CD4-positive, alpha-beta T cell treated with Interleukin-21 for 1 hour (primary cell): ENCODE measurements around the gene CNST.
A peak's percentile ranks its signal among the peaks of the same experiment; 100 is the strongest.
"Not testable (repeated sequence)": the region's sequence is repeated elsewhere in the genome, so short reads cannot be mapped to it uniquely, and the experiment has no call there.

Source experiments
- DNase-seq: peaks from one replicate; pipeline ENCODE4 v3.0.0-alpha.2; 2020

The CNST gene

GRCh38 chr1:246679794-246680177 is 113.5 kb downstream of the CNST start:
- DNase-seq = no peak

GRCh38 chr1:246680190-246680589 is 113.9 kb downstream of the CNST start:
- no peak for DNase-seq

DNA sequence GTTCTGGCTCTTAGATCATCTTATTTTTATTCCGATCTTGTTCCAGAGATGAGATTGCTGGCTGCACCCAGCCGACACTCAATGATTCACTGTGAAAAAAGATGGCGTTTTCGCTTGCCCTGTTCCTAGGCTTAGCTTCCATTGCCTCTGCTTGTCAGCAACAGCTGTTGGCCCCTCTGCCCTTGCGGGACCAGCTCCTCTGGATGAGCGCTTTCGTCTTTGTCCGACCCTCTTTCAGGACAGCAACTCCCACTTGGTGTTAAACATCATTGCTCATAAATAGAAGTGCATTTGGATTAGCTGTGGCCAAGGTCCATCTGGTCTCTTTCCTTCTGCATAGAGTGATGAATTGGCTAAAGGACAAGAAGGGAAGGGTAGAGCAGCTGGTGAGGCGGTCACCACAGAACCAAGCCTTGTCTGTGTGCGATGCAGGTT is 114.5 kb downstream of the CNST start:
- no peak for DNase-seq

GRCh38 chr1:246681900-246682895 is 115.9 kb downstream of the CNST start:
- DNase-seq = no peak

DNA sequence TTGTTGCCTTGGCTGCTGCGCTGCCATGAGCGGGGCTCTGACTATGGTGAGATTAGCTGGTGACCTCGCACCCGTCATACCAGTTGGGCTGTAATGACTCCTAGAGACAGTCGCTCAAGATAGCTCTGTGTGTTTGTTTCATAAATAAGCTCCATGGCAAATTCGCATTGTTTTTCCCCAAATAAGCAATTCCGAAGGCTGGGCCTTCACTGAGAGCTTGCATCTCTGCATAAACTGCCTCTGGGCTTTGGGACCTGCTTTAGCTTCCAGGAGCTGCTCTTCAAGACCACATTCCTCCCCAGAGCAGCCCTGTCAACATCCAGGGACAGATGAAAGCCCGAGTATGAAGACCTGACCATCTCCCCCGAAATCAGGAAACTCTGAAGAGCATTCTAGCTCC is 117.3 kb downstream of the CNST start:
- DNase-seq = no peak

- no peak for DNase-seq
Measured at GRCh38 chr1:246687002-246687401, 120.7 kb downstream of the CNST start.

GRCh38 chr1:246689409-246690008 is 123.3 kb downstream of the CNST start:
- peak; percentile 58 for DNase-seq

- DNase-seq = no peak
Measured at GRCh38 chr1:246690100-246690499, 123.8 kb downstream of the CNST start.

GRCh38 chr1:246691622-246692495 is 125.6 kb downstream of the CNST start:
- no peak for DNase-seq

GRCh38 chr1:246694213-246694895 is 128.1 kb downstream of the CNST start:
- not testable (repeated sequence) for DNase-seq

DNA sequence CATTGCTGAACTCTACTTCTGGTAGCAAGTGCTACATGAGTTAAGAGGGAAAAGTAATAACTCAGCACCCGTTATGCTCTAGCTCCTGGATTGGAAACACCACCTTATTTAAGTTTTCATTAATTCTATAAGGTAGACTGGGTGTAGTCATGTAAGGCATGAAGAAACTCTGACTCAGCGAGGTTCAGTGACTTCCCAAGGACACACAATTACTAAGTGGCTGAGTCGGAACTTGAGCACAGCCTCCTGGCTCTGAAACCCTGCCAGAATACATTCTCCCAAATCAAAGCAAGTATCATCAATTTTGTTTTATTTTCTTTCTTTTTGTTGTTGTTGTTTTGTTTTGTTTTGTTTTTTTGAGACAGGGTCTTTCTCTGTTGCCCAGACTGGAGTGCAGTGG is 128.9 kb downstream of the CNST start:
- no peak for DNase-seq

DNA sequence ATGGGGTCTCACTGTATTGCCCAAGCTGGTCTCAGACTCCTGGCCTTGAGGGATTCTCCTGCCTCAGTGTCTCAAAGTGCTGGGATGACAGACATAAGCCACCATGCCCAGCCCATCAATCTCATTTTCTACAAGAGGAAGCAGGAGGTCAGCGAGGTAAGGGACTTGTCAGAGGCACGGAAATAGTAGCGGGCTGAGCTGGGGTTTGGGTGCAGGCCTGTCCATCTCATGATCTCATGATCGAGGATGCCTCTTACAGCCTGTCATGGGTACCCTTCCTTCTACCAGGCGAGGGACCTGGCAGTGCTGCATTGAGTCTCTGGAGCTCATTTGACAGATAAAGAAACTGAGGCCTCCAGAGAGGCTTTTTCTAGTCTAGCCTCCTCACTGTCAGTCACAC is 129.4 kb downstream of the CNST start:
- no peak for DNase-seq

DNA sequence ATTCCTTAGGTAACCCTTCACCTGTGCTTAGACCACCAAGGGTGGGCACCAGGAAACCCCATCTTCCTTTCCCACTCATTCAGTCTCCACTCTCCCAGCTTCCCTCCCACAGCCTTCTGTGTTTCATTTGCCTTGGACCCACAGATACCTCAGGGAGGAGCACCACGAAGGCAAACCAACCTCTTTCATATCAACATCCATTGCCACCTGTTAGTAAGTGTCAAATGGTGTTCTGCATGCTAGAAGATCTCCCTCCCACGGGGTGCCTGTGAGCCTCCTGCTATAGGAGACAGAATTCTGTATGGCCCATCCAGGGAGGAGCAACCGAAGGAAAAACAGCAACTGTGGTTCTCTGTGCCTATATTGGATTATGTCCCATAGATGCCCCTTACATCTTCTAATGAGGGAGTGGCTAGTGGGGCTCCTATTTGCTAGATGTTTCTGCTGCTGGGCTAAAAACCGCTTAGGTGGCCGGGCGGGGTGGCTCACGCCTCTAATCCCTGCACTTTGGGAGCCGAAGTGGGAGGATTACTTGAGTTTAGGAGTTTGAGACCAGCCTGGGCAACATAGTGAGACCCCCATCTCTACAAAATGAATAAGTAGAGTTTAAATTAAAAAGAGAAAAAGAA is 132.3 kb downstream of the CNST start:
- no peak for DNase-seq

- DNase-seq = peak; percentile 86
Measured at GRCh38 chr1:246699095-246699735, 133.0 kb downstream of the CNST start.

- DNase-seq = no peak
Measured at GRCh38 chr1:246703581-246703980, 137.3 kb downstream of the CNST start.

DNA sequence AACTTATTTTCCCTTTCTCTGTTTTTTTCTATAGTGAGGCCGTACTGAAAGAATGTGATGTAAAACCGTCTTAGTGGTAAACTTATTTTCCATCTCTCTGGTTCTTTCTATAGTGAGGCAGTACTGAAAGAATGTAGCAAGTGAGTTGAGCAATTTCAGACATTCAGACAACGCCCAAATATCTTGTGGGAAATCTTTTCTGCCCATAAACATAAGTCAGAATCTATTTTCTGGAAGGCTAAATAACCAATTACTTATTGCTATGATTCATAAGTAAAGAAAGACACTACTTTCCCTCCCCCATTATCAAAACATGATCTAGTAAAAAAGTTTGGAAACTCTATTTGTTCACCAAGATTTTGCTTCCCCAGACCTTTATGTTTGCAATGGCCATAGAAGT is 139.1 kb downstream of the CNST start:
- DNase-seq = no peak

DNA sequence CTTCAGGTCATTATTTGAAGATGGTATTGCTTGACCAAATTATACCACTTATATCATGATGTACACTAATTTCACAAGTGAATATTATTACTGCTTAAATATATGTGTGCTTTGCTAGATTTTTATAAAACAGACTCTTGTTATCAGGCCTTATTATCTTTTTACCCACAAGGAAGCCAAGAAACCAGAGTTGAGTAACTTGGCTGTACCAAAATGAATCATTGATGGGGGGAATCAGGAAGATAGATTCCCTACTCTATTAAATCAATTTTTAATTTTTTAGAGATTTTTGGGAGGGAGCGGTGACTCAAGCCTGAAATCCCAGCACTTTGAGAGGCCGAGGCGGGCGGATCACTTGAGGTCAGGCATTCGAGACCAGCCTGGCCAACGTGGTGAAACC is 141.9 kb downstream of the CNST start:
- no peak for DNase-seq

GRCh38 chr1:246709196-246709595 is 142.9 kb downstream of the CNST start:
- DNase-seq = no peak

DNA sequence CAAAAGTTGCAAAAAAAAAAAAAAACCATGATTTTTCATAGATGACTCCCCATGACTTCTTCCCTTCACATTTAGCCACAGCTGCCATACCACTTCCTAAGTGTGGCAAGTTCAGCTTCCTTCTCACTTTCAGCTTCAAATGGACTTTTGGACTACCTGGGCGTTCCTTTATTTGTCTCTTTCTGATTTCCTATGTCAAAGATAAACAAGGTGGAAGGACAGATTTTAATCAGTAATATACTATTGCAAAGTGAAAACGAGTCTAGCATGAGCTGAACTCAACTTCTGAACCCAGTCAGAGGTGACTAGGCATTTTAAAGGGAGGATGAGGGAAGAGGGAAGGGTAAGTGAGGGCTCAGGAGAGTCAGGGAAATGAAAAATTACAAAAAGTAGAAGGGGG is 143.6 kb downstream of the CNST start:
- DNase-seq = no peak

DNA sequence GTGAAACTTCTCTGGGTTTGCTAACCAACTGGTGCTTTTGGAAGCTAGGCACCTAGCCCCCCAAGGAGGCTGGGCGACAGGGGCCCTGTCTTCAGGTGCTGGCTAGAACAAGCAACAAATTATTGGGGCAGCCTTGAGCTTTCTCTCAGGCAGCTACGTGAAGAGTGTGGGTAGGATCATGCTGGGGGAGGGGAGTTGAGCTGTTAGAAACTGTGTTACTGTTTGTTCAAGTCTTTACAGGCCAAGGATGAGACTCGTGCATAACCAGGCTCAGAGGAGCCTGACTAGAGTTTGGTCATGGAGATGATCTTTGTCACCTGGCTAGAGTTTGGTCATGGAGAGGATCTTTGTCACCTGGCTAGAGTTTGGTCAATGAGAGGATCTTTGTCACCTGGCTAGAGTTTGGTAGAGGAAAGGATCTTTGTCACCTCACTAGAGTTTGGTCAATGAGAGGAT is 145.3 kb downstream of the CNST start:
- DNase-seq = no peak

DNA sequence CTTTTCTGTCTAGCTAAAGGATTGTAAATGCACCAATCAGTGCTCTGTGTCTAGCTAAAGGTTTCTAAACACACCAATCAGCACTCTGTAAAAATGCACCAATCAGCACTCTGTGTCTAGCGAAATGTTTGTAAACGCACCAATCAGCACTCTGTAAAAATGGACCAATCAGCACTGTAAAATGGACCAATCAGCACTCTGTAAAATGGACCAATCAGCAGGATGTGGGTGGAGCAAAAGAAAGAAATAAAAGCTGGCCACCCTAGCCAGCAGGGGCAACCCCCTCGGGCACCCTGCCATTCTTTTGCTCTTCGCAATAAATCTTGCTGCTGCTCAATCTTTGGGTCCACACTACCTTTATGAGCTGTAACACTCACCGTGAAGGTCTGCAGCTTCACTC is 146.2 kb downstream of the CNST start:
- not testable (repeated sequence) for DNase-seq
